Parathyroid adenoma (tissue), 2 donors: ENCODE data around the gene CCDC57.

Source experiments
- H2AFZ ChIP-seq: fragments of 300-600 bp; sonication (generic); one replicate; pipeline ENCODE4 v1.7.0; 2017; ENCODE audit warnings: antibody characterized with exemption, mild to moderate bottlenecking
- H3K27ac ChIP-seq: fragments of 300-600 bp; sonication (generic); one replicate; pipeline ENCODE4 v1.7.0; 2017
- H3K27me3 ChIP-seq: fragments of 300-600 bp; sonication (generic); one replicate; pipeline ENCODE4 v1.7.0; 2017; ENCODE audit warnings: low read length; ENCODE audit not compliant: control insufficient read depth, insufficient read depth
- H3K36me3 ChIP-seq: fragments of 300-600 bp; sonication (generic); one replicate; pipeline ENCODE4 v1.7.0; 2017; ENCODE audit warnings: low read length; ENCODE audit not compliant: control insufficient read depth, insufficient read depth
- H3K4me1 ChIP-seq: fragments of 300-600 bp; sonication (generic); one replicate; pipeline ENCODE4 v1.7.0; 2017; ENCODE audit warnings: control low read depth
- H3K4me2 ChIP-seq: fragments of 300-600 bp; sonication (generic); one replicate; pipeline ENCODE4 v1.7.0; 2017; ENCODE audit warnings: low read length
- H3K4me3 ChIP-seq: fragments of 300-600 bp; sonication (generic); one replicate; pipeline ENCODE4 v1.7.0; 2017; ENCODE audit warnings: low read depth, low read length
- H3K79me2 ChIP-seq: fragments of 300-600 bp; sonication (generic); one replicate; pipeline ENCODE4 v1.7.0; 2017; ENCODE audit warnings: control low read depth
- H3K9ac ChIP-seq: fragments of 300-600 bp; sonication (generic); one replicate; pipeline ENCODE4 v1.7.0; 2017; ENCODE audit warnings: mild to moderate bottlenecking
- H3K9me3 ChIP-seq: fragments of 300-600 bp; sonication (generic); one replicate; pipeline ENCODE4 v1.7.0; 2017; ENCODE audit warnings: low read length; ENCODE audit not compliant: control insufficient read depth
- CTCF ChIP-seq: fragments of 300-600 bp; sonication (generic); IDR thresholded peaks from one replicate; pipeline ENCODE4 v1.7.0; 2017; ENCODE audit warnings: antibody characterized with exemption, mild to moderate bottlenecking
- donor health status: primary hyperparathyroidism.

The CCDC57 gene

GRCh38 chr17:82077617-82078358 lies 134.9 kb downstream of the CCDC57 start:
- Histone ChIP-seq H3K27ac (no peak overlapping the region), H2AFZ (no peak overlapping the region), H3K4me2 (no peak overlapping the region), H3K27me3 (no peaks in the 10 kb centered on the region), H3K4me3 (no peak overlapping the region), H3K79me2 (no peaks in the 10 kb centered on the region), H3K9ac (no peak overlapping the region), H3K4me1 (no peaks in the 10 kb centered on the region), H3K9me3 (no peaks in the 10 kb centered on the region), H3K36me3 (no peaks in the 10 kb centered on the region)
- TF ChIP-seq CTCF: no peak

GRCh38 chr17:82076785-82077591 lies 135.7 kb downstream of the CCDC57 start:
- Histone ChIP-seq H3K79me2 (no peaks in the 10 kb centered on the region), H3K9ac (no peak overlapping the region), H3K9me3 (no peaks in the 10 kb centered on the region), H3K27me3 (no peaks in the 10 kb centered on the region), H2AFZ (no peak overlapping the region), H3K4me3 (no peak overlapping the region), H3K4me1 (no peaks in the 10 kb centered on the region), H3K27ac (no peak overlapping the region), H3K4me2 (no peak overlapping the region), H3K36me3 (no peaks in the 10 kb centered on the region)
- TF ChIP-seq CTCF: no peak

- H3K27ac ChIP-seq: no peak overlapping the region
- H3K79me2 ChIP-seq: no peaks in the 10 kb centered on the region
- no peaks in the 10 kb centered on the region for H3K27me3 ChIP-seq
- H3K4me3 ChIP-seq: no peak overlapping the region
- H3K4me1 ChIP-seq: no peaks in the 10 kb centered on the region
- no peaks in the 10 kb centered on the region for H3K36me3 ChIP-seq
- H3K4me2 ChIP-seq: no peak overlapping the region
- no peak for TF ChIP-seq CTCF
- H2AFZ ChIP-seq: no peak overlapping the region
- no peaks in the 10 kb centered on the region for H3K9me3 ChIP-seq
- no peak overlapping the region for H3K9ac ChIP-seq
These were observed 136.4 kb downstream of the CCDC57 start for GRCh38 chr17:82076018-82076784.

GRCh38 chr17:82073446-82073845 lies 139.2 kb downstream of the CCDC57 start:
- no peak overlapping the region for H3K27ac ChIP-seq
- no peaks in the 10 kb centered on the region for H3K79me2 ChIP-seq
- H3K4me1 ChIP-seq: no peaks in the 10 kb centered on the region
- H2AFZ ChIP-seq: no peak overlapping the region
- no peak overlapping the region for H3K4me3 ChIP-seq
- no peak overlapping the region for H3K9ac ChIP-seq
- no peaks in the 10 kb centered on the region for H3K9me3 ChIP-seq
- H3K4me2 ChIP-seq: no peak overlapping the region
- TF ChIP-seq CTCF: no peak
- no peaks in the 10 kb centered on the region for H3K27me3 ChIP-seq
- no peaks in the 10 kb centered on the region for H3K36me3 ChIP-seq
